HEK293 (cell line): ENCODE results near the gene TUBE1.

ENCODE experiments used
- HOXA7 ChIP-seq: sonication (generic); formaldehyde crosslinking; IDR thresholded peaks from 2 replicates; pipeline ENCODE4 v1.8.1; 2022; ENCODE audit warnings: missing genetic modification reagents, borderline replicate concordance
- KLF1 ChIP-seq: fragments of 450-650 bp; formaldehyde crosslinking; IDR thresholded peaks from 2 replicates; pipeline ENCODE4 v1.5.1; 2016; ENCODE audit warnings: missing biosample characterization, missing genetic modification characterization
- KLF7 ChIP-seq: fragments of 450-650 bp; formaldehyde crosslinking; IDR thresholded peaks from 2 replicates; pipeline ENCODE4 v1.5.1; 2016; ENCODE audit warnings: missing biosample characterization, missing genetic modification characterization, borderline replicate concordance
- RBAK ChIP-seq: fragments of 450-650 bp; formaldehyde crosslinking; IDR thresholded peaks from 2 replicates; pipeline ENCODE4 v1.5.1; 2016; ENCODE audit warnings: missing biosample characterization, missing genetic modification characterization
- REPIN1 ChIP-seq: fragments of 450-650 bp; formaldehyde crosslinking; IDR thresholded peaks from 2 replicates; pipeline ENCODE4 v1.5.1; 2017; ENCODE audit warnings: missing biosample characterization, missing genetic modification characterization, low read depth
- REST ChIP-seq: fragments of 450-650 bp; formaldehyde crosslinking; IDR thresholded peaks from 2 replicates; pipeline ENCODE4 v1.5.1; 2016; ENCODE audit warnings: missing biosample characterization, missing genetic modification characterization
- SP2 ChIP-seq: fragments of 450-650 bp; formaldehyde crosslinking; IDR thresholded peaks from 2 replicates; pipeline ENCODE4 v1.5.1; 2016; ENCODE audit warnings: missing biosample characterization, missing genetic modification characterization
- ZBTB17 ChIP-seq: fragments of 450-650 bp; formaldehyde crosslinking; IDR thresholded peaks from 2 replicates; pipeline ENCODE4 v1.5.1; 2016; ENCODE audit warnings: missing biosample characterization, missing genetic modification characterization
- ZFHX2 ChIP-seq: fragments of 450-650 bp; formaldehyde crosslinking; conservative IDR thresholded peaks from 2 replicates; pipeline ENCODE4 v1.5.1; 2016; ENCODE audit warnings: missing biosample characterization, missing genetic modification characterization
- ZNF140 ChIP-seq: fragments of 450-650 bp; formaldehyde crosslinking; IDR thresholded peaks from 2 replicates; pipeline ENCODE4 v1.5.1; 2016; ENCODE audit warnings: missing biosample characterization, missing genetic modification characterization
- ZNF239 ChIP-seq: fragments of 450-650 bp; formaldehyde crosslinking; IDR thresholded peaks from 2 replicates; pipeline ENCODE4 v1.5.1; 2016; ENCODE audit warnings: missing biosample characterization, missing genetic modification characterization
- ZNF354C ChIP-seq: fragments of 450-650 bp; formaldehyde crosslinking; IDR thresholded peaks from 2 replicates; pipeline ENCODE4 v1.5.1; 2016; ENCODE audit warnings: missing biosample characterization, missing genetic modification characterization, low read depth, borderline replicate concordance
- ZNF426 ChIP-seq: fragments of 450-650 bp; formaldehyde crosslinking; IDR thresholded peaks from 2 replicates; pipeline ENCODE4 v1.5.1; 2017; ENCODE audit warnings: missing biosample characterization, missing genetic modification characterization, mild to moderate bottlenecking, inconsistent platforms, moderate library complexity
- ZNF449 ChIP-seq: fragments of 450-650 bp; formaldehyde crosslinking; IDR thresholded peaks from 2 replicates; pipeline ENCODE4 v1.5.1; 2017; ENCODE audit warnings: missing biosample characterization, mild to moderate bottlenecking, missing genetic modification characterization, moderate library complexity
- ZNF48 ChIP-seq: fragments of 450-650 bp; formaldehyde crosslinking; IDR thresholded peaks from 2 replicates; pipeline ENCODE4 v1.5.1; 2016; ENCODE audit warnings: missing biosample characterization, missing genetic modification characterization
- ZNF510 ChIP-seq: fragments of 450-650 bp; formaldehyde crosslinking; IDR thresholded peaks from 2 replicates; pipeline ENCODE4 v1.5.1; 2018; ENCODE audit warnings: mild to moderate bottlenecking, missing genetic modification characterization, missing biosample characterization; ENCODE audit not compliant: insufficient replicate concordance
- ZNF600 ChIP-seq: fragments of 450-650 bp; formaldehyde crosslinking; IDR thresholded peaks from 2 replicates; pipeline ENCODE4 v1.5.1; 2016; ENCODE audit warnings: missing biosample characterization, missing genetic modification characterization
- ZNF624 ChIP-seq: fragments of 450-650 bp; formaldehyde crosslinking; IDR thresholded peaks from 2 replicates; pipeline ENCODE4 v1.5.1; 2017; ENCODE audit warnings: missing biosample characterization, missing genetic modification characterization
- ZNF658 ChIP-seq: fragments of 450-650 bp; formaldehyde crosslinking; IDR thresholded peaks from 2 replicates; pipeline ENCODE4; 2016; ENCODE audit warnings: missing biosample characterization, missing genetic modification characterization
- ZNF776 ChIP-seq: fragments of 450-650 bp; formaldehyde crosslinking; IDR thresholded peaks from 2 replicates; pipeline ENCODE4 v1.5.0; 2017; ENCODE audit warnings: missing biosample characterization, missing genetic modification characterization, borderline replicate concordance
- ZNF837 ChIP-seq: fragments of 450-650 bp; formaldehyde crosslinking; IDR thresholded peaks from 2 replicates; pipeline ENCODE4 v1.5.1; 2016; ENCODE audit warnings: missing biosample characterization, missing genetic modification characterization
- ZSCAN4 ChIP-seq: fragments of 450-650 bp; formaldehyde crosslinking; IDR thresholded peaks from 2 replicates; pipeline ENCODE4 v1.5.1; 2017; ENCODE audit warnings: missing biosample characterization, missing genetic modification characterization
- ZSCAN5A ChIP-seq: fragments of 450-650 bp; formaldehyde crosslinking; IDR thresholded peaks from 2 replicates; pipeline ENCODE4 v1.5.1; 2016; ENCODE audit warnings: missing biosample characterization, missing genetic modification characterization
- TF ChIP-seq, protein P1 (sequence below): fragments of 450-650 bp; formaldehyde crosslinking; IDR thresholded peaks from 2 replicates; pipeline ENCODE4 v1.5.1; 2016; ENCODE audit warnings: missing biosample characterization, missing genetic modification characterization
- TF ChIP-seq, protein P2 (sequence below): fragments of 450-650 bp; formaldehyde crosslinking; IDR thresholded peaks from 2 replicates; pipeline ENCODE4 v1.5.1; 2017; ENCODE audit warnings: missing biosample characterization, missing genetic modification characterization
- TF ChIP-seq, protein P3 (sequence below): fragments of 450-650 bp; formaldehyde crosslinking; IDR thresholded peaks from 2 replicates; pipeline ENCODE4 v1.5.1; 2017; ENCODE audit warnings: missing biosample characterization, missing genetic modification characterization

TUBE1 gene

DNA sequence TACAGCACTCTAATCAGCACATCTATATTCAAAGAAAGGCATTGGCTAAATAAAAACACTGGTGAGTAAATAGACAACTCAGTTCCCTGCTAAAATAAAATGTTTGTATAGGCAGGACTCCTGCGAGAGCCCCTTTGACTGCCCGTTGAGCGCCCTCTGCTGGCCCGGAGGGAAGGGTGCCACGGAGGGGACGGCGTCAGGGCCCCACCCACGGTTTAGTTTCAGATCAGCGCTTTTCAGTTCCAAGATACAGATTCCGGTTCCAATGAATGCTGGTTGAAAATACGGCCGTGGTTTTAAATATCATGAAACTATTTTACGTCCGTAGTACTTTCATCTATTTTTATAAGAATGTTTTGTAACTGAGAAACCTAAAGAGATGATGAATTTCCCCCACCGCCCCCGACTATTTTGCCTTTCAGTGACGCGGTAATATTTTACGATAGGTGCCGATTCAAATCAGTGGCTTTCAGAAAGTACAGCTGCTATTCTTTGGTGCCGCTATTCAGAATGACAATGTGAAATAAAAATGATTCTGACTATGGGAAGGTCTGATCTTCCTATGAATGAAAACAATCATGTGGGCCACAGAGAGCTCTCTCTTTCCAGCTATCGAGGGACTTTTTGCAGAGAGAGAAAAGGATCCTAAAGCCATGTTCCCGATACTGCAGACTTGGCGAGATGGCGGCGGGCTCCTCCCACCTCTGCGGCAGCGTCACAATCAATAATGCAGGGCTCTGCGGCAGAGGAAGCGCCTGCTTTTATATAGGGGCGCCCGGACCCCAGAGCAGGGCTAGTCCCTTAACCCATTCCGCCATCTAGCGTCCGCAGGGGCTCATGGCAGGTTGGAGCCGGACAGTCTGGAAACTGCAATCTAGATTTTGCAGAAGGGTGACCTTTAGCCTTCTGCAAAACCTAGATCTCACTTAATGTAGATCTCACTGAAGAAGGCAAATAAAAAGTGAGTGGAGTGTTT lies 44.0 kb downstream of the TUBE1 start (continued):
- TF ChIP-seq ZNF624 (tag by site-specific recombination): no peak
- no peak for TF ChIP-seq ZNF354C (tag by site-specific recombination)
- TF ChIP-seq KLF1: no peak
- TF ChIP-seq, protein P1, sequence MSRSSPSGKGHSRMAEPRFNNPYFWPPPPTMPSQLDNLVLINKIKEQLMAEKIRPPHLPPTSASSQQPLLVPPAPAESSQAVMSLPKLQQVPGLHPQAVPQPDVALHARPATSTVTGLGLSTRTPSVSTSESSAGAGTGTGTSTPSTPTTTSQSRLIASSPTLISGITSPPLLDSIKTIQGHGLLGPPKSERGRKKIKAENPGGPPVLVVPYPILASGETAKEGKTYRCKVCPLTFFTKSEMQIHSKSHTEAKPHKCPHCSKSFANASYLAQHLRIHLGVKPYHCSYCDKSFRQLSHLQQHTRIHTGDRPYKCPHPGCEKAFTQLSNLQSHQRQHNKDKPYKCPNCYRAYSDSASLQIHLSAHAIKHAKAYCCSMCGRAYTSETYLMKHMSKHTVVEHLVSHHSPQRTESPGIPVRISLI (tag by site-specific recombination): no peak
- no peak for TF ChIP-seq ZNF658 (tag by site-specific recombination)
- TF ChIP-seq ZFHX2 (tag by site-specific recombination): peak; percentile 64
- TF ChIP-seq SP2: no peak
- TF ChIP-seq, protein P2, sequence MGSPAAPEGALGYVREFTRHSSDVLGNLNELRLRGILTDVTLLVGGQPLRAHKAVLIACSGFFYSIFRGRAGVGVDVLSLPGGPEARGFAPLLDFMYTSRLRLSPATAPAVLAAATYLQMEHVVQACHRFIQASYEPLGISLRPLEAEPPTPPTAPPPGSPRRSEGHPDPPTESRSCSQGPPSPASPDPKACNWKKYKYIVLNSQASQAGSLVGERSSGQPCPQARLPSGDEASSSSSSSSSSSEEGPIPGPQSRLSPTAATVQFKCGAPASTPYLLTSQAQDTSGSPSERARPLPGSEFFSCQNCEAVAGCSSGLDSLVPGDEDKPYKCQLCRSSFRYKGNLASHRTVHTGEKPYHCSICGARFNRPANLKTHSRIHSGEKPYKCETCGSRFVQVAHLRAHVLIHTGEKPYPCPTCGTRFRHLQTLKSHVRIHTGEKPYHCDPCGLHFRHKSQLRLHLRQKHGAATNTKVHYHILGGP (tag by site-specific recombination): no peak
- no peak for TF ChIP-seq ZNF426
- no peak for TF ChIP-seq ZSCAN5A (tag by site-specific recombination)
- TF ChIP-seq ZNF837 (tag by site-specific recombination): no peak
- TF ChIP-seq ZSCAN4 (tag by site-specific recombination): no peak
- TF ChIP-seq REST (tag by site-specific recombination): no peak
- peak; percentile 96 for TF ChIP-seq ZBTB17 (tag by site-specific recombination)
- TF ChIP-seq RBAK (tag by site-specific recombination): no peak
- TF ChIP-seq ZNF776: no peak
- TF ChIP-seq HOXA7: no peak
- no peak for TF ChIP-seq ZNF239 (tag by site-specific recombination)
- TF ChIP-seq ZNF600 (tag by site-specific recombination): no peak
- TF ChIP-seq, protein P3, sequence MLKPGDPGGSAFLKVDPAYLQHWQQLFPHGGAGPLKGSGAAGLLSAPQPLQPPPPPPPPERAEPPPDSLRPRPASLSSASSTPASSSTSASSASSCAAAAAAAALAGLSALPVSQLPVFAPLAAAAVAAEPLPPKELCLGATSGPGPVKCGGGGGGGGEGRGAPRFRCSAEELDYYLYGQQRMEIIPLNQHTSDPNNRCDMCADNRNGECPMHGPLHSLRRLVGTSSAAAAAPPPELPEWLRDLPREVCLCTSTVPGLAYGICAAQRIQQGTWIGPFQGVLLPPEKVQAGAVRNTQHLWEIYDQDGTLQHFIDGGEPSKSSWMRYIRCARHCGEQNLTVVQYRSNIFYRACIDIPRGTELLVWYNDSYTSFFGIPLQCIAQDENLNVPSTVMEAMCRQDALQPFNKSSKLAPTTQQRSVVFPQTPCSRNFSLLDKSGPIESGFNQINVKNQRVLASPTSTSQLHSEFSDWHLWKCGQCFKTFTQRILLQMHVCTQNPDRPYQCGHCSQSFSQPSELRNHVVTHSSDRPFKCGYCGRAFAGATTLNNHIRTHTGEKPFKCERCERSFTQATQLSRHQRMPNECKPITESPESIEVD (tag by site-specific recombination): no peak
- TF ChIP-seq KLF7 (tag by site-specific recombination): no peak
- TF ChIP-seq REPIN1: no peak
- TF ChIP-seq ZNF48 (tag by site-specific recombination): no peak
- no peak for TF ChIP-seq ZNF140 (tag by site-specific recombination)
- no peak for TF ChIP-seq ZNF510 (tag by site-specific recombination)
- TF ChIP-seq ZNF449 (tag by site-specific recombination): no peak
